Fibroblast of lung (primary cell): ENCODE measurements around the gene HCFC1.

Experiments used
- EZH2 ChIP-seq: IDR thresholded peaks from 2 replicates; pipeline ENCODE4 v1.5.1; 2012; ENCODE audit warnings: low read length, control low read depth, mild to moderate bottlenecking; ENCODE audit errors: missing control alignments
- TF ChIP-seq, protein P1 (sequence below), 2 donors: IDR thresholded peaks in 1 of 2; conservative IDR thresholded peaks in 1 of 2; 1 replicate in 1 of 2; 2 replicates in 1 of 2; pipeline ENCODE4 v1.5.1; 2011 to 2012; ENCODE audit warnings: low read length in 2 of 2, control low read depth in 1 of 2, inconsistent platforms in 1 of 2, low read depth in 1 of 2, mild to moderate bottlenecking in 1 of 2

DNA sequence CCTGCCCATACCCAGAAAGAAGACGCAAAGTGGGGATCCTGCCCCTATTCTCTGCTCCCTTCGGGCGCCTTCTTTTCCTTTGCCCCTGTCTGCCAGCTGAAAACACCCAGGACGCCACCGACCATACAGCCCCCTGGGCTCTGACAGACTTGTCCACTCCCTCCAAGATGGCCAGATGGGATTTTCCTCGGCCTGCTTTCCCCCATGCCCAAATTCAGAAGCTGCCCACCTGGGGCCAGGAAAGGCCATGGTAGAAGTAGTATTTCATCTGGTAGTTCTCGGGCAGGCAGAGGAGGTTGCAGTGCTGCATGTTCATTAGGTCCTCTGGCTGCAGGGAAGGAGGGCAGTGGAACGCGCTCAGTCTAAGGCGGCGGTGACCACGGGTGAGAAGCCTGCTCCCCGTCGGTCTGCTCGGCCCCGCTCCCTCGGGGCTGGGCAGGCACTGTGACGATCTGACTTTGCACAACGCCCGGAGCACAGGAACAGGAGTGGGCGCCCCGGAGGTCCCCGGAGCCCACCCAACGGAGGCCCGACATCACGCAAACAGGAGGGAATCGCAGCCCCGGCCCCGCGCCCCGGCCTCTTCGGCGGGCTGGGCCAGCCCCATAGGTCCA is 37.4 kb downstream of the HCFC1 start:
- TF ChIP-seq, protein P1, sequence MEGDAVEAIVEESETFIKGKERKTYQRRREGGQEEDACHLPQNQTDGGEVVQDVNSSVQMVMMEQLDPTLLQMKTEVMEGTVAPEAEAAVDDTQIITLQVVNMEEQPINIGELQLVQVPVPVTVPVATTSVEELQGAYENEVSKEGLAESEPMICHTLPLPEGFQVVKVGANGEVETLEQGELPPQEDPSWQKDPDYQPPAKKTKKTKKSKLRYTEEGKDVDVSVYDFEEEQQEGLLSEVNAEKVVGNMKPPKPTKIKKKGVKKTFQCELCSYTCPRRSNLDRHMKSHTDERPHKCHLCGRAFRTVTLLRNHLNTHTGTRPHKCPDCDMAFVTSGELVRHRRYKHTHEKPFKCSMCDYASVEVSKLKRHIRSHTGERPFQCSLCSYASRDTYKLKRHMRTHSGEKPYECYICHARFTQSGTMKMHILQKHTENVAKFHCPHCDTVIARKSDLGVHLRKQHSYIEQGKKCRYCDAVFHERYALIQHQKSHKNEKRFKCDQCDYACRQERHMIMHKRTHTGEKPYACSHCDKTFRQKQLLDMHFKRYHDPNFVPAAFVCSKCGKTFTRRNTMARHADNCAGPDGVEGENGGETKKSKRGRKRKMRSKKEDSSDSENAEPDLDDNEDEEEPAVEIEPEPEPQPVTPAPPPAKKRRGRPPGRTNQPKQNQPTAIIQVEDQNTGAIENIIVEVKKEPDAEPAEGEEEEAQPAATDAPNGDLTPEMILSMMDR (conservative IDR thresholded peaks at IDR 0.05 in 1 of 2, IDR thresholded peaks at IDR 0.05 in 1 of 2; ENCODE audit: low read depth in 1 of 2, low read length in 2 of 2): no peak
- TF ChIP-seq EZH2: no peak
